Measurements from ENCODE around the gene SOWAHB. TPM values are rescaled to one million over a fixed set of nuclear protein-coding genes. Genes with fewer than 3 reads are reported as not detected.

The SOWAHB gene
- under 0.01 and 0.17 TPM in 2 replicates for total RNA-seq

GRCh38 chr4:76897536-76898384, at the start of gene SOWAHB:
Gene SOWAHB (minus strand): TSS chr4:76898144. CDS start chr4:76897849, 295 bp downstream.

Other genes with a start within 250 kb of the SOWAHB start
- 404 and 546 TPM in 2 replicates for gene SEPTIN11, start 51.6 kb upstream of the SOWAHB start, total RNA-seq
- gene CCNI, start 177.8 kb upstream of the SOWAHB start, total RNA-seq: 125 and 146 TPM in 2 replicates